B cell (primary cell): ENCODE data around the gene CPM. TPM values are rescaled to one million over a fixed set of nuclear protein-coding genes. Genes with fewer than 3 reads are reported as not detected.

Experiments used
- ATAC-seq: fragments of 200-7000 bp; cut with Tn5 transposase; one replicate; pipeline ENCODE4 v1.10.0; 2021; ENCODE audit warnings: low read depth, mild to moderate bottlenecking, moderate number of reproducible peaks, moderate library complexity
- CTCF ChIA-PET: fragments of 350-600 bp; sonication (Branson Sonifier 250); formaldehyde crosslinking; loops from one replicate; lab custom pipeline; 2021; ENCODE audit warnings: antibody characterized with exemption, inconsistent platforms; lab: Charles Lee
- POLR2A ChIA-PET: fragments of 350-600 bp; sonication (Branson Sonifier 250); formaldehyde crosslinking; loops from one replicate; lab custom pipeline; 2021; ENCODE audit warnings: antibody characterized with exemption; lab: Charles Lee
- DNase-seq: peaks from one replicate; pipeline ENCODE4 v3.0.0; 2013
- H2AFZ ChIP-seq: 2 replicates; pipeline ENCODE4 v1.6.1; 2012; ENCODE audit warnings: mild to moderate bottlenecking, low read depth, low read length; ENCODE audit not compliant: insufficient read depth, poor library complexity, severe bottlenecking
- H3K27ac ChIP-seq, 2 donors: 1 replicate in 1 of 2; 2 replicates in 1 of 2; pipeline ENCODE4 v1.5.1; 2012 to 2013; ENCODE audit warnings: low read length in 2 of 2, mild to moderate bottlenecking in 2 of 2, moderate library complexity in 1 of 2
- H3K27me3 ChIP-seq, 4 experiments: fragments of 200-600 bp in 1 of 4; sonication (generic) in 1 of 4; replicated peaks in 1 of 4; 1 replicate in 2 of 4; 2 replicates in 2 of 4; pipeline versions ENCODE4 v1.6.1 to v1.7.0; 2013 to 2016; ENCODE audit warnings: low read length in 3 of 4, mild to moderate bottlenecking in 2 of 4, mixed read lengths in 1 of 4, moderate library complexity in 1 of 4; ENCODE audit not compliant: insufficient read depth in 4 of 4, control insufficient read depth in 3 of 4; ENCODE audit errors: control extremely low read depth in 1 of 4
- H3K36me3 ChIP-seq, 2 experiments: replicated peaks in 1 of 2; 1 replicate in 1 of 2; 2 replicates in 1 of 2; pipeline versions ENCODE4 v1.6.1 to v1.7.1; 2013; ENCODE audit warnings: low read length in 1 of 2; ENCODE audit not compliant: insufficient read depth in 2 of 2, control insufficient read depth in 1 of 2; ENCODE audit errors: control extremely low read depth in 1 of 2, extremely low read depth in 1 of 2
- H3K4me1 ChIP-seq, 2 donors: fragments of 200-600 bp in 1 of 2; sonication (generic) in 1 of 2; 1 replicate in 1 of 2; 2 replicates in 1 of 2; pipeline versions ENCODE4 v1.5.1 to v1.6.1; 2013 to 2017; ENCODE audit warnings: low read length in 2 of 2; ENCODE audit not compliant: control insufficient read depth in 2 of 2, insufficient read depth in 2 of 2
- H3K4me2 ChIP-seq: replicated peaks from 2 replicates; pipeline ENCODE3; 2012; ENCODE audit warnings: mild to moderate bottlenecking, low read depth, low read length; ENCODE audit not compliant: poor library complexity, severe bottlenecking
- H3K4me3 ChIP-seq, 5 experiments: fragments of 200-600 bp in 1 of 5; sonication (generic) in 1 of 5; 1 replicate in 3 of 5; 2 replicates in 2 of 5; pipeline versions ENCODE4 v1.5.1 to v1.7.0; 2011 to 2016; ENCODE audit warnings: low read length in 4 of 5, mild to moderate bottlenecking in 4 of 5, low read depth in 2 of 5, control low read depth in 1 of 5, moderate library complexity in 1 of 5; ENCODE audit not compliant: insufficient read depth in 1 of 5; ENCODE audit errors: control extremely low read depth in 1 of 5, extremely low read depth in 1 of 5
- H3K79me2 ChIP-seq: fragments of 200-600 bp; sonication (generic); one replicate; pipeline ENCODE4 v1.6.0; 2016; ENCODE audit warnings: low read length; ENCODE audit not compliant: control insufficient read depth, insufficient read depth
- H3K9ac ChIP-seq: fragments of 200-600 bp; sonication (generic); 2 replicates; pipeline ENCODE4 v1.6.1; 2017; ENCODE audit warnings: mild to moderate bottlenecking, low read length, moderate library complexity
- H3K9me3 ChIP-seq, 3 donors: one replicate each; pipeline versions ENCODE4 v1.6.1 to v1.7.1; 2013; ENCODE audit warnings: low read length in 2 of 3; ENCODE audit not compliant: control insufficient read depth in 2 of 3, insufficient read depth in 1 of 3; ENCODE audit errors: control extremely low read depth in 1 of 3
- H4K20me1 ChIP-seq: 2 replicates; pipeline ENCODE4 v1.6.0; 2012; ENCODE audit warnings: mild to moderate bottlenecking, low read length; ENCODE audit not compliant: insufficient read depth, control insufficient read depth, poor library complexity, severe bottlenecking
- H3K27ac Mint-ChIP-seq: one replicate; pipeline ENCODE4 v1.8.0; 2021; ENCODE audit warnings: mixed read lengths
- H3K27me3 Mint-ChIP-seq: one replicate; pipeline ENCODE4 v1.8.0; 2021; ENCODE audit warnings: mixed read lengths
- H3K4me1 Mint-ChIP-seq: one replicate; pipeline ENCODE4 v1.8.0; 2021; ENCODE audit warnings: mixed read lengths
- H3K4me3 Mint-ChIP-seq: one replicate; pipeline ENCODE4 v1.8.0; 2021; ENCODE audit warnings: mixed read lengths
- H3K9me3 Mint-ChIP-seq: one replicate; pipeline ENCODE4 v1.8.0; 2022; ENCODE audit warnings: mixed read lengths; ENCODE audit not compliant: insufficient read depth
- EZH2 ChIP-seq: IDR thresholded peaks from 2 replicates; pipeline ENCODE4 v1.6.1; 2012; ENCODE audit warnings: borderline replicate concordance, low read depth, mild to moderate bottlenecking, moderate library complexity, low read length; ENCODE audit not compliant: insufficient read depth, poor library complexity, severe bottlenecking
- WGBS: methylation state at CpG from one replicate; pipeline ENCODE4 v1.1.5; 2013; ENCODE audit warnings: missing lambda C conversion rate; ENCODE audit not compliant: insufficient coverage; 5-methylcytosine and 5-hydroxymethylcytosine counted together
- intact Hi-C: fragments of 100-400 bp; cut with micrococcal nuclease; formaldehyde crosslinking; loops from one replicate; pipeline ENCODE4 v1.10.0; 2022
- polyA plus RNA-seq: library from polyadenylated mRNA; depleted of rRNA; stranded (reverse); fragments of >200 nt; gene quantifications from 2 replicates; pipeline ENCODE4 v1.2.3, GENCODE V29; 2012
- total RNA-seq, 2 donors: library from RNA; stranded (reverse); fragments of 120-200 nt in 1 of 2; gene quantifications; 1 replicate in 1 of 2; 2 replicates in 1 of 2; pipeline versions ENCODE4 v1.2.3 to v1.2.4, GENCODE V29; 2013 to 2022
- TF ChIP-seq, protein P1 (sequence below): fragments of 200-600 bp; IDR thresholded peaks from one replicate; pipeline ENCODE4 v1.8.0; 2022; ENCODE audit warnings: antibody characterized with exemption, mild to moderate bottlenecking

Gene CPM
- total and polyA plus RNA-seq, 2 donors (not counting 1 experiment from before 2014, with no cell fraction given): 1.2 to 5.0 TPM

GRCh38 chr12:68851592-68852306, 81.2 kb downstream of the CPM start:
- Histone ChIP-seq H3K4me2 (no peak overlapping the region), H3K9me3 (no peaks in the 10 kb centered on the region), H3K27me3 (no peaks in the 10 kb centered on the region), H3K79me2 (no peaks in the 10 kb centered on the region), H4K20me1 (no peaks in the 10 kb centered on the region), H3K4me1 (no peaks in the 10 kb centered on the region), H3K4me3 (no peak overlapping the region), H2AFZ (no peak overlapping the region), H3K9ac (no peak overlapping the region), H3K36me3 (peaks cover 0 to 2% of the 10 kb centered on the region in 2 experiments), H3K27ac (no peak overlapping the region)
- POLR2A ChIA-PET: no interaction called here
- TF ChIP-seq, protein P1, sequence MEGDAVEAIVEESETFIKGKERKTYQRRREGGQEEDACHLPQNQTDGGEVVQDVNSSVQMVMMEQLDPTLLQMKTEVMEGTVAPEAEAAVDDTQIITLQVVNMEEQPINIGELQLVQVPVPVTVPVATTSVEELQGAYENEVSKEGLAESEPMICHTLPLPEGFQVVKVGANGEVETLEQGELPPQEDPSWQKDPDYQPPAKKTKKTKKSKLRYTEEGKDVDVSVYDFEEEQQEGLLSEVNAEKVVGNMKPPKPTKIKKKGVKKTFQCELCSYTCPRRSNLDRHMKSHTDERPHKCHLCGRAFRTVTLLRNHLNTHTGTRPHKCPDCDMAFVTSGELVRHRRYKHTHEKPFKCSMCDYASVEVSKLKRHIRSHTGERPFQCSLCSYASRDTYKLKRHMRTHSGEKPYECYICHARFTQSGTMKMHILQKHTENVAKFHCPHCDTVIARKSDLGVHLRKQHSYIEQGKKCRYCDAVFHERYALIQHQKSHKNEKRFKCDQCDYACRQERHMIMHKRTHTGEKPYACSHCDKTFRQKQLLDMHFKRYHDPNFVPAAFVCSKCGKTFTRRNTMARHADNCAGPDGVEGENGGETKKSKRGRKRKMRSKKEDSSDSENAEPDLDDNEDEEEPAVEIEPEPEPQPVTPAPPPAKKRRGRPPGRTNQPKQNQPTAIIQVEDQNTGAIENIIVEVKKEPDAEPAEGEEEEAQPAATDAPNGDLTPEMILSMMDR: no peak
- TF ChIP-seq EZH2: no peak
- Mint-ChIP-seq H3K27me3 (no peaks in the 10 kb centered on the region), H3K4me3 (no peak overlapping the region), H3K4me1 (no peaks in the 10 kb centered on the region), H3K27ac (no peak overlapping the region), H3K9me3 (no peaks in the 10 kb centered on the region)
- no peak for DNase-seq
- intact Hi-C loops: no loop called here
- CTCF ChIA-PET: interaction anchor here (2.4 kb wide), 1 partner anchor 22 kb away, joined by 8 read pairs; no protein-coding TSS in a partner anchor
- ATAC-seq: no peak
- WGBS: no CpG with 5 or more reads among the region's 2 CpGs

GRCh38 chr12:68850390-68850789, 82.6 kb downstream of the CPM start:
- Histone ChIP-seq H2AFZ (no peak overlapping the region), H3K27ac (no peak overlapping the region), H3K9me3 (no peaks in the 10 kb centered on the region), H3K9ac (no peak overlapping the region), H3K4me3 (no peak overlapping the region), H3K36me3 (no peaks in the 10 kb centered on the region), H3K4me1 (no peaks in the 10 kb centered on the region), H3K4me2 (no peak overlapping the region), H4K20me1 (no peaks in the 10 kb centered on the region), H3K27me3 (no peaks in the 10 kb centered on the region), H3K79me2 (no peaks in the 10 kb centered on the region)
- intact Hi-C loops: no loop called here
- Mint-ChIP-seq H3K4me1 (no peaks in the 10 kb centered on the region), H3K27me3 (no peaks in the 10 kb centered on the region), H3K9me3 (no peaks in the 10 kb centered on the region), H3K27ac (no peak overlapping the region), H3K4me3 (no peak overlapping the region)
- WGBS: no CpG with 5 or more reads among the region's 4 CpGs
- POLR2A ChIA-PET: no interaction called here
- CTCF ChIA-PET: interaction anchor here (0.6 to 2.4 kb wide), 3 partner anchors 20 to 139 kb away, joined by 3 to 8 read pairs (median 4); no protein-coding TSS in a partner anchor
- no peak for DNase-seq
- TF ChIP-seq, protein P1: no peak
- no peak for ATAC-seq
